ENCODE measurements around the gene FLAD1. TPM values are rescaled to one million over a fixed set of nuclear protein-coding genes. Genes with fewer than 3 reads are reported as not detected.

FLAD1 gene
- total RNA-seq, 4 donors from 2014 or later: 12.8 to 23.5 (median 20.7) TPM

GRCh38 chr1:155001425-155001674 lies 18.2 kb downstream of the FLAD1 start:
- H3K27me3 ChIP-seq: no peaks in the 10 kb centered on the region
- no peak for ATAC-seq
- peak overlapping the region; percentile 76 to 89 for H3K4me3 ChIP-seq
- H3K4me1 ChIP-seq: peaks cover 6 to 48% (median 30%) of the 10 kb centered on the region in 3 donors
- TF ChIP-seq POLR2AphosphoS5 (IDR thresholded peaks at IDR 0.05): no peak
- H3K27ac ChIP-seq: peak overlapping the region; percentile 88 to 97 (median 96)
- no peaks in the 10 kb centered on the region for H3K9me3 ChIP-seq
- no peaks in the 10 kb centered on the region for H3K36me3 ChIP-seq
- WGBS, 2 donors (ENCODE audit: low coverage in 1 of 2): 0% methylated on average over 2 to 5 of the region's 11 CpGs

GRCh38 chr1:155001675-155002463 lies 18.7 kb downstream of the FLAD1 start:
- Histone ChIP-seq H3K9me3 (no peaks in the 10 kb centered on the region), H3K4me3 (peak overlapping the region; percentile 76 to 89), H3K4me1 (peaks cover 6 to 53% (median 30%) of the 10 kb centered on the region in 3 donors), H3K27me3 (no peaks in the 10 kb centered on the region), H3K27ac (peak overlapping the region; percentile 88 to 97 (median 96)), H3K36me3 (no peaks in the 10 kb centered on the region)
- TF ChIP-seq CTCF (IDR thresholded peaks at IDR 0.05) (peak in 3 of 4 experiments; percentile 30 to 65 (median 46)), POLR2A (IDR thresholded peaks at IDR 0.05) (peak; percentile 36 to 59), POLR2AphosphoS5 (IDR thresholded peaks at IDR 0.05) (peak; percentile 62), EP300 (IDR thresholded peaks at IDR 0.05) (no peak)
- WGBS, 2 donors (ENCODE audit: low coverage in 1 of 2): 0% methylated on average over 1 to 9 of the region's 38 CpGs
- peak; percentile 89 for ATAC-seq

- peak within 1 kb of the TSS; percentile 88 to 97 (median 96) for H3K27ac ChIP-seq
- no peak for TF ChIP-seq POLR2AphosphoS5 (IDR thresholded peaks at IDR 0.05)
- peak in 1 of 2 donors; percentile 20 for TF ChIP-seq POLR2A (IDR thresholded peaks at IDR 0.05)
- peak in 2 of 4 experiments; percentile 18 to 21 for TF ChIP-seq CTCF (IDR thresholded peaks at IDR 0.05)
- H3K4me1 ChIP-seq: peaks cover 6 to 61% (median 36%) of the 10 kb centered on the region in 3 donors
- no peaks in the 10 kb centered on the region for H3K27me3 ChIP-seq
- peak; percentile 32 for ATAC-seq
- peak within 1 kb of the TSS; percentile 76 to 89 for H3K4me3 ChIP-seq
- H3K36me3 ChIP-seq: no peaks in the 10 kb centered on the region
- 0% methylated on average over 4 to 10 of the region's 35 CpGs for WGBS, 2 donors (ENCODE audit: low coverage in 1 of 2)
- H3K9me3 ChIP-seq: no peaks in the 10 kb centered on the region
These were observed 19.5 kb downstream of the FLAD1 start, which contains the start of gene ZBTB7B for GRCh38 chr1:155002464-155003226. ZBTB7B (plus strand) TSS chr1:155002802; CDS start chr1:155014661, 11,859 bp downstream.

- Histone ChIP-seq H3K4me3 (peak overlapping the region; percentile 76 to 89), H3K9me3 (no peaks in the 10 kb centered on the region), H3K27ac (peak overlapping the region; percentile 88 to 97 (median 96)), H3K36me3 (no peaks in the 10 kb centered on the region), H3K4me1 (peaks cover 6 to 65% (median 38%) of the 10 kb centered on the region in 3 donors), H3K27me3 (no peaks in the 10 kb centered on the region)
- no peak for TF ChIP-seq EP300 (IDR thresholded peaks at IDR 0.05)
- no peak for TF ChIP-seq POLR2AphosphoS5 (IDR thresholded peaks at IDR 0.05)
- WGBS, 2 donors (ENCODE audit: low coverage in 1 of 2): 0 to 1% methylated on average over 13 to 19 of the region's 37 CpGs
- ATAC-seq: no peak
These were observed 20.2 kb downstream of the FLAD1 start for GRCh38 chr1:155003227-155003765.

- Histone ChIP-seq H3K4me3 (peak overlapping the region; percentile 76 to 89), H3K27ac (peak overlapping the region; percentile 88 to 97 (median 96)), H3K4me1 (peaks cover 6 to 65% (median 37%) of the 10 kb centered on the region in 3 donors), H3K9me3 (no peaks in the 10 kb centered on the region), H3K27me3 (no peaks in the 10 kb centered on the region), H3K36me3 (no peaks in the 10 kb centered on the region)
- peak; percentile 3 for TF ChIP-seq POLR2AphosphoS5 (IDR thresholded peaks at IDR 0.05)
- no peak for TF ChIP-seq POLR2A (IDR thresholded peaks at IDR 0.05)
- 0% methylated on average over 3 to 5 of the region's 34 CpGs for WGBS, 2 donors (ENCODE audit: low coverage in 1 of 2)
- no peak for ATAC-seq
These were observed 20.7 kb downstream of the FLAD1 start for GRCh38 chr1:155003766-155004351.

Data from gastroesophageal sphincter (tissue), 4 donors.